ENCODE results near the gene TMEM247.
A peak's percentile ranks its signal among the peaks of the same experiment; 100 is the strongest.
"Not testable (repeated sequence)": the region's sequence is repeated elsewhere in the genome, so short reads cannot be mapped to it uniquely, and the experiment has no call there.

Gene TMEM247

GRCh38 chr2:46518861-46519260, 39.5 kb downstream of the TMEM247 start:
- DNase-seq: no peak
- Histone ChIP-seq H3K4me3 (ENCODE audit: low read depth, low read length) (no peak overlapping the region), H3K27ac (no peak overlapping the region), H3K36me3 (no peaks in the 10 kb centered on the region), H3K27me3 (ENCODE audit: insufficient read depth, low read depth, severe bottlenecking) (no peaks in the 10 kb centered on the region), H3K9me3 (ENCODE audit: severe bottlenecking) (peaks cover 10% of the 10 kb centered on the region)
- TF ChIP-seq CTCF (IDR thresholded peaks at IDR 0.05; ENCODE audit: low read depth, low read length): no peak

GRCh38 chr2:46519265-46519664, 39.9 kb downstream of the TMEM247 start:
- TF ChIP-seq CTCF (IDR thresholded peaks at IDR 0.05; ENCODE audit: low read depth, low read length): no peak
- Histone ChIP-seq H3K27me3 (ENCODE audit: insufficient read depth, low read depth, severe bottlenecking) (no peaks in the 10 kb centered on the region), H3K27ac (no peak overlapping the region), H3K36me3 (no peaks in the 10 kb centered on the region), H3K9me3 (ENCODE audit: severe bottlenecking) (peaks cover 7% of the 10 kb centered on the region), H3K4me3 (ENCODE audit: low read depth, low read length) (no peak overlapping the region)
- no peak for DNase-seq

GRCh38 chr2:46520130-46520711, 40.9 kb downstream of the TMEM247 start:
- Histone ChIP-seq H3K27ac (no peak overlapping the region), H3K4me3 (ENCODE audit: low read depth, low read length) (no peak overlapping the region), H3K36me3 (no peaks in the 10 kb centered on the region), H3K9me3 (ENCODE audit: severe bottlenecking) (peaks cover 3% of the 10 kb centered on the region), H3K27me3 (ENCODE audit: insufficient read depth, low read depth, severe bottlenecking) (no peaks in the 10 kb centered on the region)
- peak; percentile 39 for DNase-seq
- TF ChIP-seq CTCF (IDR thresholded peaks at IDR 0.05; ENCODE audit: low read depth, low read length): no peak

GRCh38 chr2:46521215-46521683, 41.9 kb downstream of the TMEM247 start:
- TF ChIP-seq CTCF (IDR thresholded peaks at IDR 0.05; ENCODE audit: low read depth, low read length): no peak
- Histone ChIP-seq H3K36me3 (no peaks in the 10 kb centered on the region), H3K4me3 (ENCODE audit: low read depth, low read length) (no peak overlapping the region), H3K27ac (no peak overlapping the region), H3K9me3 (ENCODE audit: severe bottlenecking) (no peaks in the 10 kb centered on the region), H3K27me3 (ENCODE audit: insufficient read depth, low read depth, severe bottlenecking) (no peaks in the 10 kb centered on the region)
- no peak for DNase-seq

- not testable (repeated sequence) for H3K9me3 ChIP-seq (ENCODE audit: severe bottlenecking); H3K4me3 ChIP-seq (ENCODE audit: low read depth, low read length); DNase-seq; H3K36me3 ChIP-seq; H3K27ac ChIP-seq; H3K27me3 ChIP-seq (ENCODE audit: insufficient read depth, low read depth, severe bottlenecking)
Observed at GRCh38 chr2:46522385-46522784, 43.0 kb downstream of the TMEM247 start.

- no peak for TF ChIP-seq CTCF (IDR thresholded peaks at IDR 0.05; ENCODE audit: low read depth, low read length)
- no peaks in the 10 kb centered on the region for H3K36me3 ChIP-seq
- no peak for DNase-seq
- no peak overlapping the region for H3K4me3 ChIP-seq (ENCODE audit: low read depth, low read length)
- H3K27ac ChIP-seq: no peak overlapping the region
- no peaks in the 10 kb centered on the region for H3K27me3 ChIP-seq (ENCODE audit: insufficient read depth, low read depth, severe bottlenecking)
- no peaks in the 10 kb centered on the region for H3K9me3 ChIP-seq (ENCODE audit: severe bottlenecking)
Observed at GRCh38 chr2:46525522-46526155, 46.3 kb downstream of the TMEM247 start.

Measured in WERI-Rb-1 (cell line).